H1 (cell line): ENCODE measurements around the gene MAOA. TPM values are rescaled to one million over a fixed set of nuclear protein-coding genes. Genes with fewer than 3 reads are reported as not detected.

ENCODE experiments used
- CTCF ChIA-PET: fragments of 300-600 bp; sonication (Branson Sonifier 250); formaldehyde crosslinking; loops from one replicate; lab custom pipeline; 2021; ENCODE audit not compliant: partially characterized antibody; lab: Charles Lee
- POLR2A ChIA-PET: fragments of 300-600 bp; sonication (Branson Sonifier 250); formaldehyde crosslinking; loops from one replicate; lab custom pipeline; 2021; ENCODE audit warnings: inconsistent platforms; ENCODE audit not compliant: partially characterized antibody; lab: Charles Lee
- DNase-seq, 2 experiments: peaks; one replicate each; pipeline versions ENCODE4 v3.0.0 to v3.0.0-alpha.2; 2010 to 2022; ENCODE audit warnings: low spot score in 2 of 2, low read depth in 1 of 2, mixed read lengths in 1 of 2
- FAIRE-seq: peaks from 2 replicates; lab custom pipeline; 2011; peaks lifted over from hg19 to GRCh38; lab: Jason Lieb, UNC
- H2AFZ ChIP-seq: 2 replicates; pipeline ENCODE4 v1.8.1; 2012; ENCODE audit warnings: low read length, inconsistent platforms
- H2AK5ac ChIP-seq: 2 replicates; pipeline ENCODE4 v1.6.1; 2013; ENCODE audit warnings: low read depth, low read length
- H2BK120ac ChIP-seq: replicated peaks from 2 replicates; pipeline ENCODE3; 2013; ENCODE audit warnings: low read depth, low read length, inconsistent platforms
- H2BK12ac ChIP-seq: 2 replicates; pipeline ENCODE4 v1.6.1; 2013; ENCODE audit warnings: low read depth, low read length
- H2BK15ac ChIP-seq: 2 replicates; pipeline ENCODE4 v1.6.1; 2013; ENCODE audit warnings: low read length
- H2BK20ac ChIP-seq: 2 replicates; pipeline ENCODE4 v1.6.1; 2013; ENCODE audit warnings: low read length
- H2BK5ac ChIP-seq: 2 replicates; pipeline ENCODE4 v1.6.1; 2013; ENCODE audit warnings: low read depth, low read length
- H3K14ac ChIP-seq: 2 replicates; pipeline ENCODE4 v1.6.1; 2013; ENCODE audit warnings: inconsistent platforms; ENCODE audit not compliant: insufficient read length
- H3K18ac ChIP-seq: 2 replicates; pipeline ENCODE4 v1.6.1; 2013; ENCODE audit warnings: low read length; ENCODE audit errors: extremely low read depth
- H3K23ac ChIP-seq: 2 replicates; pipeline ENCODE4 v1.6.1; 2013; ENCODE audit warnings: inconsistent platforms; ENCODE audit not compliant: insufficient read length
- H3K23me2 ChIP-seq: 2 replicates; pipeline ENCODE4 v1.6.1; 2013; ENCODE audit warnings: low read depth, low read length
- H3K27ac ChIP-seq: 2 replicates; pipeline ENCODE4 v1.6.1; 2011; ENCODE audit warnings: low read depth, low read length, inconsistent platforms
- H3K27me3 ChIP-seq, 4 experiments: replicated peaks in 1 of 4; 1 replicate in 1 of 4; 2 replicates in 3 of 4; pipeline versions ENCODE4 v1.6.1 to v1.8.1; 2011 to 2013; ENCODE audit warnings: low read length in 3 of 4, mild to moderate bottlenecking in 3 of 4, inconsistent platforms in 2 of 4, mixed read lengths in 2 of 4, moderate library complexity in 1 of 4; ENCODE audit not compliant: control insufficient read depth in 3 of 4, insufficient read depth in 3 of 4; ENCODE audit errors: extremely low read depth in 1 of 4
- H3K36me3 ChIP-seq, 4 experiments: 2 replicates each; pipeline versions ENCODE4 v1.6.1 to v1.8.1; 2011 to 2013; ENCODE audit warnings: mild to moderate bottlenecking in 4 of 4, low read length in 3 of 4, moderate library complexity in 2 of 4, control low read depth in 1 of 4, inconsistent platforms in 1 of 4; ENCODE audit not compliant: insufficient read depth in 4 of 4, control insufficient read depth in 2 of 4
- H3K4ac ChIP-seq: replicated peaks from 2 replicates; pipeline ENCODE3; 2013; ENCODE audit warnings: low read length, low read depth, mixed read lengths, inconsistent platforms; ENCODE audit not compliant: insufficient read length
- H3K4me1 ChIP-seq, 4 experiments: replicated peaks in 1 of 4; 1 replicate in 1 of 4; 2 replicates in 3 of 4; pipeline versions ENCODE4 v1.6.1 to v1.8.1; 2011 to 2013; ENCODE audit warnings: low read length in 3 of 4, inconsistent platforms in 2 of 4, mixed read lengths in 1 of 4; ENCODE audit not compliant: insufficient read depth in 4 of 4, control insufficient read depth in 3 of 4
- H3K4me2 ChIP-seq, 2 experiments: 2 replicates each; pipeline versions ENCODE4 v1.6.1 to v1.8.1; 2011 to 2013; ENCODE audit warnings: low read depth in 2 of 2, low read length in 2 of 2, control low read depth in 1 of 2, inconsistent platforms in 1 of 2, mild to moderate bottlenecking in 1 of 2; ENCODE audit not compliant: insufficient read depth in 1 of 2
- H3K4me3 ChIP-seq, 4 experiments: fragments of 200-600, 300-600 bp in 1 of 4; sonication (generic), shearing (Covaris generic), sonication (Bioruptor Twin) in 1 of 4; 2 replicates each; pipeline versions ENCODE4 v1.5.1 to v1.8.1; 2011 to 2016; ENCODE audit warnings: low read length in 4 of 4, low read depth in 3 of 4, control low read depth in 2 of 4, inconsistent platforms in 2 of 4, mild to moderate bottlenecking in 2 of 4, mixed read lengths in 1 of 4, moderate library complexity in 1 of 4; ENCODE audit not compliant: insufficient read depth in 2 of 4; ENCODE audit errors: extremely low read depth in 1 of 4
- H3K56ac ChIP-seq: replicated peaks from 2 replicates; pipeline ENCODE3; 2013; ENCODE audit warnings: low read depth, mild to moderate bottlenecking, mixed read lengths, low read length, inconsistent platforms; ENCODE audit not compliant: insufficient read length
- H3K79me1 ChIP-seq: 2 replicates; pipeline ENCODE4 v1.6.1; 2013; ENCODE audit warnings: low read depth, low read length, control low read depth
- H3K79me2 ChIP-seq, 2 experiments: 2 replicates each; pipeline versions ENCODE4 v1.6.1 to v1.8.1; 2012 to 2013; ENCODE audit warnings: low read length in 2 of 2, mild to moderate bottlenecking in 2 of 2, inconsistent platforms in 1 of 2; ENCODE audit not compliant: insufficient read depth in 2 of 2, control insufficient read depth in 1 of 2
- H3K9ac ChIP-seq, 4 experiments: replicated peaks in 1 of 4; 1 replicate in 1 of 4; 2 replicates in 3 of 4; pipeline versions ENCODE4 v1.6.1 to v1.8.1; 2011 to 2013; ENCODE audit warnings: low read depth in 3 of 4, low read length in 3 of 4, control low read depth in 2 of 4, mild to moderate bottlenecking in 2 of 4, moderate library complexity in 2 of 4, inconsistent platforms in 1 of 4; ENCODE audit errors: extremely low read depth in 1 of 4
- H3K9me3 ChIP-seq, 2 experiments: 2 replicates each; pipeline versions ENCODE4 v1.6.1 to v1.8.1; 2012 to 2013; ENCODE audit warnings: mild to moderate bottlenecking in 2 of 2, moderate library complexity in 2 of 2, control low read depth in 1 of 2, inconsistent platforms in 1 of 2, low read depth in 1 of 2, low read length in 1 of 2, mixed read lengths in 1 of 2; ENCODE audit not compliant: insufficient read depth in 2 of 2
- H4K20me1 ChIP-seq, 2 experiments: replicated peaks in 1 of 2; 2 replicates each; pipeline versions ENCODE3 to v1.8.1; 2011 to 2013; ENCODE audit warnings: inconsistent platforms in 2 of 2, low read length in 2 of 2, mild to moderate bottlenecking in 1 of 2; ENCODE audit not compliant: insufficient read depth in 2 of 2, control insufficient read depth in 1 of 2
- H4K5ac ChIP-seq: 2 replicates; pipeline ENCODE4 v1.6.1; 2013; ENCODE audit warnings: low read length, low read depth, mixed read lengths, inconsistent platforms; ENCODE audit not compliant: insufficient read length
- H4K8ac ChIP-seq: 2 replicates; pipeline ENCODE4 v1.8.0; 2013; ENCODE audit warnings: mild to moderate bottlenecking, moderate library complexity, low read length, inconsistent platforms; ENCODE audit not compliant: insufficient read depth; ENCODE audit errors: extremely low read depth
- H4K91ac ChIP-seq: replicated peaks from 2 replicates; pipeline ENCODE3; 2013; ENCODE audit warnings: low read length, mixed read lengths, inconsistent platforms; ENCODE audit not compliant: insufficient read length
- CREB1 ChIP-seq: IDR thresholded peaks from 2 replicates; pipeline ENCODE4 v1.6.1; 2012; ENCODE audit warnings: inconsistent platforms
- E2F6 ChIP-seq: IDR thresholded peaks from 2 replicates; pipeline ENCODE4 v1.6.1; 2012; ENCODE audit warnings: inconsistent platforms
- EP300 ChIP-seq, 2 experiments: IDR thresholded peaks; 1 replicate in 1 of 2; 2 replicates in 1 of 2; pipeline ENCODE4 v1.6.1; 2011 to 2012; ENCODE audit warnings: low read depth in 2 of 2, low read length in 2 of 2, mild to moderate bottlenecking in 2 of 2, borderline replicate concordance in 1 of 2, inconsistent platforms in 1 of 2, moderate library complexity in 1 of 2
- EZH2 ChIP-seq: fragments of 200-600 bp; sonication (generic); IDR thresholded peaks from 2 replicates; pipeline ENCODE4 v1.7.1; 2012; ENCODE audit warnings: low read depth, mild to moderate bottlenecking, moderate library complexity, low read length, inconsistent platforms; ENCODE audit not compliant: severe bottlenecking
- FOSL1 ChIP-seq: IDR thresholded peaks from 2 replicates; pipeline ENCODE4 v1.6.1; 2011; ENCODE audit warnings: mild to moderate bottlenecking, low read depth, low read length, moderate library complexity; ENCODE audit not compliant: insufficient read depth
- GABPA ChIP-seq: IDR thresholded peaks from 2 replicates; pipeline ENCODE4 v1.6.1; 2011; ENCODE audit warnings: mild to moderate bottlenecking, low read length, moderate library complexity, borderline replicate concordance; ENCODE audit not compliant: insufficient read depth
- JUN ChIP-seq: IDR thresholded peaks from 2 replicates; pipeline ENCODE4 v1.6.1; 2011; ENCODE audit warnings: low read depth, mild to moderate bottlenecking, improper control_type of control experiment, low read length
- KDM1A ChIP-seq: fragments of 200-600, 300-600 bp; sonication (generic); IDR thresholded peaks from 2 replicates; pipeline ENCODE4 v1.7.1; 2016; ENCODE audit warnings: mild to moderate bottlenecking, low read length, borderline replicate concordance
- KDM4A ChIP-seq: IDR thresholded peaks from one replicate; pipeline ENCODE4 v1.7.1; 2012; ENCODE audit warnings: low read depth, mild to moderate bottlenecking, moderate library complexity, low read length, inconsistent platforms; ENCODE audit not compliant: severe bottlenecking
- POLR2A ChIP-seq, 2 experiments: IDR thresholded peaks; 1 replicate in 1 of 2; 2 replicates in 1 of 2; pipeline ENCODE4 v1.6.1; 2011; ENCODE audit warnings: low read depth in 2 of 2, low read length in 2 of 2, mild to moderate bottlenecking in 2 of 2; ENCODE audit errors: control extremely low read depth in 1 of 2
- SIRT6 ChIP-seq: IDR thresholded peaks from one replicate; pipeline ENCODE4 v1.7.1; 2012; ENCODE audit warnings: low read length, inconsistent platforms
- SP1 ChIP-seq: IDR thresholded peaks from 2 replicates; pipeline ENCODE4 v1.6.1; 2011; ENCODE audit warnings: low read depth, low read length
- TAF7 ChIP-seq: optimal IDR thresholded peaks from 2 replicates; pipeline ENCODE3; 2011; ENCODE audit warnings: low read depth, mild to moderate bottlenecking, inconsistent platforms, low read length, moderate library complexity, borderline replicate concordance
- WGBS, 2 experiments: shearing (Covaris generic) in 1 of 2; methylation state at CpG; one replicate each; pipeline versions ENCODE4 v1.1.6 to v1.1.7; 2013 to 2015; ENCODE audit warnings: low lambda C conversion rate in 2 of 2, mixed read lengths in 2 of 2, inconsistent platforms in 1 of 2, low coverage in 1 of 2, missing lambda C conversion rate in 1 of 2; ENCODE audit not compliant: insufficient replicate concordance in 2 of 2, insufficient coverage in 1 of 2, insufficient read length in 1 of 2; ENCODE audit errors: extremely low coverage in 1 of 2, missing lambda C conversion rate in 1 of 2; 5-methylcytosine and 5-hydroxymethylcytosine counted together
- polyA plus RNA-seq, 7 experiments: library from polyadenylated mRNA; depleted of rRNA in 3 of 7; stranded (reverse) in 5 of 7; unstranded in 2 of 7; fragments of >200 nt in 5 of 7; fragments of 200-250 nt in 2 of 7; gene quantifications; 1 replicate in 5 of 7; 2 replicates in 1 of 7; 4 replicates in 1 of 7; pipeline versions ENCODE4 v1.2.1 to v1.2.3, GENCODE V29; 2011 to 2013; ENCODE audit warnings: missing spikeins in 2 of 7, mixed read lengths in 2 of 7
- total RNA-seq: library from RNA; stranded (reverse); fragmentation: NEBNext Ultra II Directional; extraction: Animal tissue kit (Norgen Biotek cat#: 25700); gene quantifications from 2 replicates; pipeline ENCODE4 v1.2.1, GENCODE V29; 2021

The MAOA gene
- total and polyA plus RNA-seq, 2 of the 8 experiments (the other 6 are each of a cell fraction or from before 2014, with no cell fraction given): 2.6 to 8.2 TPM

- Histone ChIP-seq H3K27me3 (no peaks in the 10 kb centered on the region), H3K4me3 (no peak overlapping the region), H3K79me1 (no peaks in the 10 kb centered on the region), H2BK15ac (no peak overlapping the region), H3K36me3 (no peaks in the 10 kb centered on the region), H2BK12ac (no peak overlapping the region), H3K4ac (no peak overlapping the region), H2BK20ac (no peak overlapping the region), H4K20me1 (no peaks in the 10 kb centered on the region), H3K23me2 (no peaks in the 10 kb centered on the region), H3K27ac (no peak overlapping the region), H3K4me2 (no peak overlapping the region), H3K18ac (no peak overlapping the region), H4K8ac (no peak overlapping the region), H3K14ac (no peak overlapping the region), H3K56ac (no peak overlapping the region), H4K91ac (no peak overlapping the region), H2AFZ (no peak overlapping the region), H2AK5ac (no peak overlapping the region), H3K9me3 (no peaks in the 10 kb centered on the region), H3K4me1 (no peaks in the 10 kb centered on the region), H2BK5ac (no peak overlapping the region), H3K23ac (no peak overlapping the region), H3K9ac (no peak overlapping the region), H3K79me2 (no peaks in the 10 kb centered on the region), H4K5ac (no peak overlapping the region), H2BK120ac (no peak overlapping the region)
- ChIA-PET POLR2A (no interaction called here), CTCF (interaction anchor here (1.7 kb wide), 1 partner anchor 182 kb away, joined by 5 read pairs; no protein-coding TSS in a partner anchor)
- DNase-seq: no peak
- WGBS, 2 experiments: 73% methylated on average over 6 of the region's 7 CpGs; no CpG with 5 or more reads in 1 of the 2 experiments
- no peak for FAIRE-seq
- no peak for TF ChIP-seq EZH2
- TF ChIP-seq EP300 (IDR thresholded peaks at IDR 0.05; ENCODE audit: borderline replicate concordance in 1 of 2, low read depth in 2 of 2, low read length in 2 of 2): no peak
- TF ChIP-seq SIRT6: no peak
- TF ChIP-seq CREB1: no peak
- TF ChIP-seq FOSL1: no peak
- no peak for TF ChIP-seq POLR2A (IDR thresholded peaks at IDR 0.05; ENCODE audit: control extremely low read depth in 1 of 2, low read depth in 2 of 2, low read length in 2 of 2)
- TF ChIP-seq TAF7: no peak
- no peak for TF ChIP-seq SP1
- TF ChIP-seq JUN: no peak
- no peak for TF ChIP-seq E2F6
- TF ChIP-seq KDM1A: no peak
- no peak for TF ChIP-seq KDM4A
- no peak for TF ChIP-seq GABPA
Measured at GRCh38 chrX:43741843-43742573, 85.9 kb downstream of the MAOA start.
